Measurements from ENCODE around the gene SOX6.
"Not testable (repeated sequence)": the region's sequence is repeated elsewhere in the genome, so short reads cannot be mapped to it uniquely, and the experiment has no call there.

The SOX6 gene

GRCh38 chr11:16380941-16381568, 24.7 kb upstream of the SOX6 start:
- Histone ChIP-seq H3K9me3 (ENCODE audit: control extremely low read depth in 1 of 5, control insufficient read depth in 4 of 5, insufficient read depth in 2 of 5, low read depth in 1 of 5, low read length in 4 of 5) (no peaks in the 10 kb centered on the region), H3K4me1 (ENCODE audit: control extremely low read depth in 1 of 4, control insufficient read depth in 4 of 4, insufficient read depth in 4 of 4, low read length in 3 of 4) (no peaks in the 10 kb centered on the region), H3K36me3 (ENCODE audit: control insufficient read depth in 4 of 4, insufficient read depth in 4 of 4, low read length in 3 of 4) (no peaks in the 10 kb centered on the region), H3K27me3 (replicated peaks in 2 of 5; ENCODE audit: control insufficient read depth in 4 of 5, insufficient read depth in 5 of 5, low read length in 4 of 5) (no peaks in the 10 kb centered on the region), H3K4me3 (ENCODE audit: control insufficient read depth in 1 of 7, extremely low read depth in 1 of 7, insufficient read depth in 4 of 7, low read depth in 2 of 7, low read length in 6 of 7) (no peak overlapping the region), H3K27ac (ENCODE audit: insufficient read depth in 1 of 2, low read depth in 1 of 2, low read length in 2 of 2, poor library complexity in 1 of 2, severe bottlenecking in 2 of 2) (no peak overlapping the region)
- POLR2A ChIA-PET: no interaction called here
- CTCF ChIA-PET: no interaction called here
- no peak for DNase-seq

DNA sequence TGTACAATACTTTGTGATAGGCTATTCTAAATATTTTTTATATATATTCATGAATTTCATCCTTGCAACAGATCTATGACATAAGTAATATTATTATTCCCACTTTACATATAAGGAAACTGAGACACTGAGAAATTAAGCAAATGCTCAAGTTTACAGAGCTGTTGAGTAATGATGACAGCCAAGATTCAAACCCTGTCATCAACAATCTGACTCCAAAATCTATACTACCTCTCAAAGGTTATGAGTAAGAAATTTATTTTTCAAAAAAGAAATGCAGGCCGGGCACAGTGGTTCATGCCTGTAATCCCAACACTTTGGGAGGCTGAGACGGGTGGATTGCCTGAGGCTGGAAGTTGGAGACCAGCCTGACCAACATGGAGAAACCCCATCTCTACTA, 22.6 kb upstream of the SOX6 start:
- ChIA-PET POLR2A (no interaction called here), CTCF (no interaction called here)
- Histone ChIP-seq H3K9me3 (ENCODE audit: control extremely low read depth in 1 of 5, control insufficient read depth in 4 of 5, insufficient read depth in 2 of 5, low read depth in 1 of 5, low read length in 4 of 5) (no peaks in the 10 kb centered on the region), H3K4me3 (ENCODE audit: control insufficient read depth in 1 of 7, extremely low read depth in 1 of 7, insufficient read depth in 4 of 7, low read depth in 2 of 7, low read length in 6 of 7) (no peak overlapping the region), H3K27ac (ENCODE audit: insufficient read depth in 1 of 2, low read depth in 1 of 2, low read length in 2 of 2, poor library complexity in 1 of 2, severe bottlenecking in 2 of 2) (no peak overlapping the region), H3K4me1 (ENCODE audit: control extremely low read depth in 1 of 4, control insufficient read depth in 4 of 4, insufficient read depth in 4 of 4, low read length in 3 of 4) (no peaks in the 10 kb centered on the region), H3K27me3 (replicated peaks in 2 of 5; ENCODE audit: control insufficient read depth in 4 of 5, insufficient read depth in 5 of 5, low read length in 4 of 5) (no peaks in the 10 kb centered on the region), H3K36me3 (ENCODE audit: control insufficient read depth in 4 of 4, insufficient read depth in 4 of 4, low read length in 3 of 4) (no peaks in the 10 kb centered on the region)
- no peak for DNase-seq
- WGBS (ENCODE audit: insufficient coverage): 94% methylated on average over 2 of the region's 2 CpGs

DNA sequence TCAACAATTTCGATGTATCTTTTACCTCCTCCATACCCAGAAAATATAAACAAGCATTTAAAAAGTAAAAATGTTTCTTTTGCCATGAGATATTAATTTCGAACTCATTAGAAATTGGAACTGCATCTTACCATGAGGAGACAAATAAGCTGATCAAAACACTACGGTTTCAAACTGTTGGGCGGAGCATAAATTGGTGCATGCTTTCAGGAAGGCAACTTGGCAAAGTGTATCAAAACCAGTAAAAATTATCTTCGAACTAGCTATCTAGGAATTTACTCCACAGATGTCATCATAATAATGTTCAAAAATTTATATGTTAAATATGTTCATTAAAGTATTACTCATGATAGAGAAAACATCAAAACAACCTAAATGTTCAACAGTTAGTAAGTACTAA, 21.4 kb upstream of the SOX6 start:
- no peak for DNase-seq
- no peaks in the 10 kb centered on the region for H3K27me3 ChIP-seq (replicated peaks in 2 of 5; ENCODE audit: control insufficient read depth in 4 of 5, insufficient read depth in 5 of 5, low read length in 4 of 5)
- no peaks in the 10 kb centered on the region for H3K36me3 ChIP-seq (ENCODE audit: control insufficient read depth in 4 of 4, insufficient read depth in 4 of 4, low read length in 3 of 4)
- 83% methylated on average over 1 of the region's 5 CpGs for WGBS (ENCODE audit: insufficient coverage)
- H3K4me3 ChIP-seq (ENCODE audit: control insufficient read depth in 1 of 7, extremely low read depth in 1 of 7, insufficient read depth in 4 of 7, low read depth in 2 of 7, low read length in 6 of 7): no peak overlapping the region
- ChIA-PET CTCF (no interaction called here), POLR2A (no interaction called here)
- no peak overlapping the region for H3K27ac ChIP-seq (ENCODE audit: insufficient read depth in 1 of 2, low read depth in 1 of 2, low read length in 2 of 2, poor library complexity in 1 of 2, severe bottlenecking in 2 of 2)
- H3K9me3 ChIP-seq (ENCODE audit: control extremely low read depth in 1 of 5, control insufficient read depth in 4 of 5, insufficient read depth in 2 of 5, low read depth in 1 of 5, low read length in 4 of 5): no peaks in the 10 kb centered on the region
- H3K4me1 ChIP-seq (ENCODE audit: control extremely low read depth in 1 of 4, control insufficient read depth in 4 of 4, insufficient read depth in 4 of 4, low read length in 3 of 4): no peaks in the 10 kb centered on the region

DNA sequence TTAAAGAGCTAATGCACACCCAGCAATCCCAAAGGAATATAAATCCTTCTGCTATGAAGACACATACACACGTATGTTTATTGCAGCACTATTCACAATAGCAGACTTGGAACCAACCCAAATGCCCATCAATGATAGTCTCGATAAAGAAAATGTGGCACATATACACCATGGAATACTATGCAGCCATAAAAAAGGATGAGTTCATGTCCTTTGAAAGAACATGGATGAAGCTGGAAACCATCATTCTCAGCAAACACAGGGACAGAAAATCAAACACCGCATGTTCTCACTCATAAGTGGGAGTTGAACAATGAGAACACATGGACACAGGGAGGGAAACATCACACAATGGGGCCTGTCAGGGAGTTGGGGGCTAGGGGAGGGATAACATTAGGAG, 19.3 kb upstream of the SOX6 start:
- H3K4me1 ChIP-seq (ENCODE audit: control extremely low read depth in 1 of 4, control insufficient read depth in 4 of 4, insufficient read depth in 4 of 4, low read length in 3 of 4); H3K36me3 ChIP-seq (ENCODE audit: control insufficient read depth in 4 of 4, insufficient read depth in 4 of 4, low read length in 3 of 4); CTCF ChIA-PET; POLR2A ChIA-PET; H3K27me3 ChIP-seq (replicated peaks in 2 of 5; ENCODE audit: control insufficient read depth in 4 of 5, insufficient read depth in 5 of 5, low read length in 4 of 5); DNase-seq; H3K9me3 ChIP-seq (ENCODE audit: control extremely low read depth in 1 of 5, control insufficient read depth in 4 of 5, insufficient read depth in 2 of 5, low read depth in 1 of 5, low read length in 4 of 5); H3K4me3 ChIP-seq (ENCODE audit: control insufficient read depth in 1 of 7, extremely low read depth in 1 of 7, insufficient read depth in 4 of 7, low read depth in 2 of 7, low read length in 6 of 7); H3K27ac ChIP-seq (ENCODE audit: insufficient read depth in 1 of 2, low read depth in 1 of 2, low read length in 2 of 2, poor library complexity in 1 of 2, severe bottlenecking in 2 of 2): not testable (repeated sequence)
- no CpG with 5 or more reads among the region's 3 CpGs for WGBS (ENCODE audit: insufficient coverage)

GRCh38 chr11:16373768-16374167, 17.4 kb upstream of the SOX6 start:
- Histone ChIP-seq H3K27me3 (replicated peaks in 2 of 5; ENCODE audit: control insufficient read depth in 4 of 5, insufficient read depth in 5 of 5, low read length in 4 of 5) (no peaks in the 10 kb centered on the region), H3K4me1 (ENCODE audit: control extremely low read depth in 1 of 4, control insufficient read depth in 4 of 4, insufficient read depth in 4 of 4, low read length in 3 of 4) (no peaks in the 10 kb centered on the region), H3K4me3 (ENCODE audit: control insufficient read depth in 1 of 7, extremely low read depth in 1 of 7, insufficient read depth in 4 of 7, low read depth in 2 of 7, low read length in 6 of 7) (no peak overlapping the region), H3K27ac (ENCODE audit: insufficient read depth in 1 of 2, low read depth in 1 of 2, low read length in 2 of 2, poor library complexity in 1 of 2, severe bottlenecking in 2 of 2) (no peak overlapping the region), H3K9me3 (ENCODE audit: control extremely low read depth in 1 of 5, control insufficient read depth in 4 of 5, insufficient read depth in 2 of 5, low read depth in 1 of 5, low read length in 4 of 5) (no peaks in the 10 kb centered on the region), H3K36me3 (ENCODE audit: control insufficient read depth in 4 of 4, insufficient read depth in 4 of 4, low read length in 3 of 4) (no peaks in the 10 kb centered on the region)
- POLR2A ChIA-PET: no interaction called here
- CTCF ChIA-PET: interaction anchor here (1.4 kb wide), 1 partner anchor 9 kb away, joined by 3 read pairs; no protein-coding TSS in a partner anchor
- no peak for DNase-seq

- CTCF ChIA-PET: no interaction called here
- no peak for DNase-seq
- Histone ChIP-seq H3K9me3 (ENCODE audit: control extremely low read depth in 1 of 5, control insufficient read depth in 4 of 5, insufficient read depth in 2 of 5, low read depth in 1 of 5, low read length in 4 of 5) (no peaks in the 10 kb centered on the region), H3K4me3 (ENCODE audit: control insufficient read depth in 1 of 7, extremely low read depth in 1 of 7, insufficient read depth in 4 of 7, low read depth in 2 of 7, low read length in 6 of 7) (no peak overlapping the region), H3K27ac (ENCODE audit: insufficient read depth in 1 of 2, low read depth in 1 of 2, low read length in 2 of 2, poor library complexity in 1 of 2, severe bottlenecking in 2 of 2) (no peak overlapping the region), H3K36me3 (ENCODE audit: control insufficient read depth in 4 of 4, insufficient read depth in 4 of 4, low read length in 3 of 4) (no peaks in the 10 kb centered on the region), H3K4me1 (ENCODE audit: control extremely low read depth in 1 of 4, control insufficient read depth in 4 of 4, insufficient read depth in 4 of 4, low read length in 3 of 4) (no peaks in the 10 kb centered on the region), H3K27me3 (replicated peaks in 2 of 5; ENCODE audit: control insufficient read depth in 4 of 5, insufficient read depth in 5 of 5, low read length in 4 of 5) (no peaks in the 10 kb centered on the region)
- POLR2A ChIA-PET: interaction anchor here (0.5 kb wide), 1 partner anchor 377 kb away, joined by 4 read pairs; no protein-coding TSS in a partner anchor
- WGBS (ENCODE audit: insufficient coverage): no CpG with 5 or more reads among the region's 2 CpGs
Observed at GRCh38 chr11:16372355-16372754, 16.0 kb upstream of the SOX6 start.

GRCh38 chr11:16367252-16367651, 10.9 kb upstream of the SOX6 start:
- H3K4me3 ChIP-seq (ENCODE audit: control insufficient read depth in 1 of 7, extremely low read depth in 1 of 7, insufficient read depth in 4 of 7, low read depth in 2 of 7, low read length in 6 of 7): no peak overlapping the region
- POLR2A ChIA-PET: no interaction called here
- DNase-seq: no peak
- H3K27me3 ChIP-seq (replicated peaks in 2 of 5; ENCODE audit: control insufficient read depth in 4 of 5, insufficient read depth in 5 of 5, low read length in 4 of 5): no peaks in the 10 kb centered on the region
- CTCF ChIA-PET: no interaction called here
- 100% methylated on average over 1 of the region's 2 CpGs for WGBS (ENCODE audit: insufficient coverage)
- H3K27ac ChIP-seq (ENCODE audit: insufficient read depth in 1 of 2, low read depth in 1 of 2, low read length in 2 of 2, poor library complexity in 1 of 2, severe bottlenecking in 2 of 2): no peak overlapping the region
- no peaks in the 10 kb centered on the region for H3K36me3 ChIP-seq (ENCODE audit: control insufficient read depth in 4 of 4, insufficient read depth in 4 of 4, low read length in 3 of 4)
- no peaks in the 10 kb centered on the region for H3K4me1 ChIP-seq (ENCODE audit: control extremely low read depth in 1 of 4, control insufficient read depth in 4 of 4, insufficient read depth in 4 of 4, low read length in 3 of 4)
- H3K9me3 ChIP-seq (ENCODE audit: control extremely low read depth in 1 of 5, control insufficient read depth in 4 of 5, insufficient read depth in 2 of 5, low read depth in 1 of 5, low read length in 4 of 5): no peaks in the 10 kb centered on the region
